Pancreas (tissue), 10 donors: ENCODE results near the gene NRXN2. TPM values are rescaled to one million over a fixed set of nuclear protein-coding genes. Genes with fewer than 3 reads are reported as not detected.

ENCODE experiments used
- ATAC-seq, 4 donors: fragments of 200-7000 bp; cut with Tn5 transposase; one replicate each; pipeline versions ENCODE4 v1.8.0 to v1.9.1; 2020; ENCODE audit warnings: mild to moderate bottlenecking in 4 of 4, moderate library complexity in 4 of 4
- DNase-seq, 6 donors: peaks; one replicate each; pipeline ENCODE4 v3.0.0-alpha.2; 2020
- FAIRE-seq: peaks from 2 replicates; lab custom pipeline; 2012; peaks lifted over from hg19 to GRCh38; lab: Jason Lieb, UNC
- H3K27ac ChIP-seq, 4 donors: fragments of 200-600 bp; sonication (generic); 1 replicate in 3 of 4; 2 replicates in 1 of 4; pipeline versions ENCODE4 v1.5.0 to v1.8.0; 2020
- H3K27me3 ChIP-seq, 4 donors: fragments of 200-600 bp; one replicate each; pipeline ENCODE4 v1.8.0; 2021
- H3K36me3 ChIP-seq, 3 donors: fragments of 200-600 bp; sonication (generic) in 1 of 3; one replicate each; pipeline versions ENCODE4 v1.5.0 to v1.8.0; 2020 to 2021
- H3K4me1 ChIP-seq, 3 donors: fragments of 200-600 bp; one replicate each; pipeline ENCODE4 v1.8.0; 2021
- H3K4me3 ChIP-seq, 4 donors: fragments of 200-600 bp; sonication (generic) in 2 of 4; one replicate each; pipeline versions ENCODE4 v1.5.0 to v1.8.0; 2020 to 2021
- H3K9me3 ChIP-seq, 4 donors: fragments of 200-600 bp; one replicate each; pipeline ENCODE4 v1.8.0; 2021
- WGBS, 2 donors: extraction: QIAGEN DNeasy Blood & Tissue Kit; methylation state at CpG; one replicate each; pipeline ENCODE4 v1.1.7; 2013; 5-methylcytosine and 5-hydroxymethylcytosine counted together
- intact Hi-C, 3 donors: fragments of 100-400 bp; cut with DNase I; formaldehyde crosslinking; loops; one replicate each; pipeline versions ENCODE4 v1.11.1 to v1.14.2; 2022
- polyA plus RNA-seq, 2 donors: library from polyadenylated mRNA; stranded (reverse); fragments of 200-250 nt; gene quantifications; one replicate each; pipeline ENCODE4 v1.2.3, GENCODE V29; 2013
- total RNA-seq, 6 donors: library from RNA; stranded (reverse); fragmentation: NEBNext Ultra II Directional in 4 of 6; extraction: Animal tissue kit (Norgen Biotek cat#: 25700) in 4 of 6; gene quantifications; one replicate each; pipeline versions ENCODE4 v1.2.1 to v1.2.4, GENCODE V29; 2021 to 2023
- TF ChIP-seq, protein P1 (sequence below), 4 donors: fragments of 200-600 bp; sonication (generic) in 3 of 4; IDR thresholded peaks; one replicate each; pipeline versions ENCODE4 v1.5.0 to v1.8.0; 2021; ENCODE audit warnings: antibody characterized with exemption in 4 of 4
- donor health status: healthy with polysubstance abuse.
- donor health status: DM: no; HTN: no; CAD: no; lungs with moderate emphysema.
- donor health status: DM: no; HTN: no; CAD: no.
- donor health status: control.
- donor health status: control.
- donor health status: Bipolar disorder and iron deficiency.
- donor health status: DM: yes; HTN: yes; CAD: no.
- donor health status: DM: no; HTN: no; CAD: no.
- donor health status: DM: no; HTN: no; CAD: no.
- donor health status: DM: yes; HTN: yes; CAD: no.

Gene NRXN2
- total and polyA plus RNA-seq, 8 donors: 0.69 to 10.8 (median 2.1) TPM

DNA sequence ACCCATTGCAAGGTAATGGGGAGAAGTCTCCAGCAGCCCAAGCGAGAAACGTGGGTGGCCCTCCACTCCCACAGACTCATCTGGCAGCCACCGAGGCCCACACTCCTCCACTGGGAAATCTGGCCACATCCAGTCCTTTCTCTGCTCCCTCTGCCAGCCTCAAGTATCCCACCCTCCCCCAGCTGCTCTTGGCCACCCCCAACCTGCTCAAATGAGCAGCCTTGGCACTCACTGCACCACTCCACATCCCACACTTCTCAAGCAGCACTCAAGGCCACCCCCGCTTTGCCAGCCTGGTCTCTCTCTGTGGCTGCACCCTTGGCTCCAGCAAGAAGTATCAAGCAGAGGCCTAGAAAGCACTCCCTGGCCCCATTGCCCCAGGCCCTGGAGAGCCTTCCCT is 103.8 kb downstream of the NRXN2 start:
- no peaks in the 10 kb centered on the region for H3K9me3 ChIP-seq
- H3K4me1 ChIP-seq: peaks cover 0 to 28% (median 11%) of the 10 kb centered on the region in 3 donors
- H3K27ac ChIP-seq: peak overlapping the region in 3 of 4 donors; percentile 23 to 82 (median 71)
- DNase-seq: peak in 1 of 6 donors; percentile 36
- TF ChIP-seq, protein P1, sequence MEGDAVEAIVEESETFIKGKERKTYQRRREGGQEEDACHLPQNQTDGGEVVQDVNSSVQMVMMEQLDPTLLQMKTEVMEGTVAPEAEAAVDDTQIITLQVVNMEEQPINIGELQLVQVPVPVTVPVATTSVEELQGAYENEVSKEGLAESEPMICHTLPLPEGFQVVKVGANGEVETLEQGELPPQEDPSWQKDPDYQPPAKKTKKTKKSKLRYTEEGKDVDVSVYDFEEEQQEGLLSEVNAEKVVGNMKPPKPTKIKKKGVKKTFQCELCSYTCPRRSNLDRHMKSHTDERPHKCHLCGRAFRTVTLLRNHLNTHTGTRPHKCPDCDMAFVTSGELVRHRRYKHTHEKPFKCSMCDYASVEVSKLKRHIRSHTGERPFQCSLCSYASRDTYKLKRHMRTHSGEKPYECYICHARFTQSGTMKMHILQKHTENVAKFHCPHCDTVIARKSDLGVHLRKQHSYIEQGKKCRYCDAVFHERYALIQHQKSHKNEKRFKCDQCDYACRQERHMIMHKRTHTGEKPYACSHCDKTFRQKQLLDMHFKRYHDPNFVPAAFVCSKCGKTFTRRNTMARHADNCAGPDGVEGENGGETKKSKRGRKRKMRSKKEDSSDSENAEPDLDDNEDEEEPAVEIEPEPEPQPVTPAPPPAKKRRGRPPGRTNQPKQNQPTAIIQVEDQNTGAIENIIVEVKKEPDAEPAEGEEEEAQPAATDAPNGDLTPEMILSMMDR (IDR thresholded peaks at IDR 0.05): no peak
- H3K27me3 ChIP-seq: no peaks in the 10 kb centered on the region
- intact Hi-C loops: no loop called here
- 87 to 89% methylated on average over 4 of the region's 4 CpGs for WGBS, 2 donors
- H3K36me3 ChIP-seq: no peaks in the 10 kb centered on the region
- peak in 3 of 4 donors; percentile 4 to 34 (median 32) for ATAC-seq
- H3K4me3 ChIP-seq: peak overlapping the region in 1 of 4 donors; percentile 41
- FAIRE-seq: no peak

- 88% methylated on average over 3 of the region's 3 CpGs for WGBS, 2 donors
- FAIRE-seq (no peak), DNase-seq (no peak), ATAC-seq (no peak)
- H3K4me1 ChIP-seq: peaks cover 0 to 27% (median 11%) of the 10 kb centered on the region in 3 donors
- no peaks in the 10 kb centered on the region for H3K9me3 ChIP-seq
- no peak overlapping the region for H3K4me3 ChIP-seq
- TF ChIP-seq, protein P1 (IDR thresholded peaks at IDR 0.05): no peak
- no peaks in the 10 kb centered on the region for H3K27me3 ChIP-seq
- no peaks in the 10 kb centered on the region for H3K36me3 ChIP-seq
- H3K27ac ChIP-seq: no peak overlapping the region
- intact Hi-C loops: no loop called here
These were observed 106.2 kb downstream of the NRXN2 start for GRCh38 chr11:64616817-64617216.

DNA sequence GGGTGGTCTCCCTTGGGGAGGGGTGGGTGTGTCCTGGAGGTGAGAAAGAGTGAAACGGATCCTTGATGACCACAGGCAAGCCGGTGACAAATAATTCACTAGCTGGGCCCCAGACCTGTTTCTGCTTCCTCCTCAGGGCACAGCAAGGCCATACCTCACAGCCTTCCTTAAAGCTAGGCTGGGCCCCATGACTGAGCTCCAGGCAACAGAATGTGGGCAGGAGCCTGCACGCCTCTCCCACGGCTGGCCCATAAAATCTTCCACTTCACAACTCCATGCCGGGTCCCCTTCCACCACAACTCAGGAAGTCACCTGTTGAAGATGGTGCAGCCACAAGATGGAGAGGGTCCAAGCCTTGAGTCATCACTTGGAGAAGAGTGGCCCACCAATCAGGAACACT is 108.1 kb downstream of the NRXN2 start:
- Histone ChIP-seq H3K36me3 (no peaks in the 10 kb centered on the region), H3K9me3 (no peaks in the 10 kb centered on the region), H3K4me3 (no peak overlapping the region), H3K27ac (no peak overlapping the region), H3K4me1 (peaks cover 0 to 10% (median 2%) of the 10 kb centered on the region in 3 donors), H3K27me3 (no peaks in the 10 kb centered on the region)
- ATAC-seq (no peak), FAIRE-seq (no peak), DNase-seq (no peak)
- TF ChIP-seq, protein P1 (IDR thresholded peaks at IDR 0.05): no peak
- WGBS, 2 donors: 77 to 87% methylated on average over 5 of the region's 5 CpGs
- intact Hi-C loops: no loop called here

GRCh38 chr11:64613648-64614047 is 109.3 kb downstream of the NRXN2 start:
- Histone ChIP-seq H3K27me3 (no peaks in the 10 kb centered on the region), H3K4me1 (peaks cover 0 to 6% (median 0%) of the 10 kb centered on the region in 3 donors), H3K9me3 (no peaks in the 10 kb centered on the region), H3K4me3 (no peak overlapping the region), H3K36me3 (no peaks in the 10 kb centered on the region), H3K27ac (no peak overlapping the region)
- no peak for ATAC-seq
- FAIRE-seq: no peak
- intact Hi-C loops: no loop called here
- DNase-seq: peak in 1 of 6 donors; percentile 6
- TF ChIP-seq, protein P1 (IDR thresholded peaks at IDR 0.05): no peak
- 75 to 84% methylated on average over 6 of the region's 6 CpGs for whole genome bisulfite sequencing, 2 donors

DNA sequence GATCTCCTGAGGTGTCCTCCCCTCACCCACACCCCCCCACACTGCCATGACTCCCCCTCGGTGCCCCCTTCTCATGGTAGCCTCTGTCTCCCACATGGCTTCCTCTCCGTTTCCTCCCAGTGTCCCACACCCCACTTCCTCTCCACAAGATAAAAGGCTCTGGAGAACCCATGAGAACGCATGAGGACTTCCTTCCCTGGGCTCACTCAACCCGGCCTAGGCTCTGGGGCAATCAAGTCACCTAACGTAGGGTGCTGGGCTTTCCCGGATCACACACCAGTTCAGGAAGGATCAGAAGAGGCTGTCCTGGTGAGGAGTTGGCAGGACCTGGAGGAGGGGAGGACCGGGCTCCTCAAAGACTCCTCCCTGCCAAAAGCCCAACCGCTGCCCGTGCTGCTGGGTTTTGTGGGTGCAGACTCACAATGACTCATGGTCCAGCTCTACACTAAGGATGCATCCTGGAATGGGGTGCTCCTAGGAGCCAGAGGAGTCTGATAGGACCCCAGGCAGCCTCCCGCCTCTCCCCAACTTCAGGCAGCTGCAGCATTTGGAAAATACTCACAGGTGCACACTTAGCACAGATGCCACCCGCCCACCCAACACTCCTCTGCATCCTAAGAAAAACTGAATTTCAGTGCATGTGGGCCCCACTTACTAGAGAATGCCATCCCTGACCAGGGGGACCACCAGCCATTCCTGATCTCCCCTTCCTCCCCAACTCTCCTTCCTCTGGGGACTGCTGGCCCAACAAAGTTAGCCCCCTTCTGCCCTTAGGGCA is 110.9 kb downstream of the NRXN2 start:
- 76 to 82% methylated on average over 11 of the region's 11 CpGs for WGBS, 2 donors

More for the DNA sequence above, 110.9 kb downstream of the NRXN2 start:
- Histone ChIP-seq H3K27ac (no peak overlapping the region), H3K4me1 (no peaks in the 10 kb centered on the region), H3K9me3 (no peaks in the 10 kb centered on the region), H3K27me3 (no peaks in the 10 kb centered on the region), H3K4me3 (no peak overlapping the region), H3K36me3 (no peaks in the 10 kb centered on the region)
- TF ChIP-seq, protein P1 (IDR thresholded peaks at IDR 0.05): no peak
- FAIRE-seq (no peak), DNase-seq (peak in 1 of 6 donors; percentile 29), ATAC-seq (no peak)
- intact Hi-C loops: no loop called here
